SK-N-SH treated with all-trans-retinoic acid at 6 μM for 48 hours (cell line): ENCODE results near the gene DUSP2.

Experiments used
- ATAC-seq: fragments of 200-7000 bp; cut with Tn5 transposase; 3 replicates; pipeline ENCODE4 v1.9.1; 2020; ENCODE audit warnings: mild to moderate bottlenecking, moderate library complexity
- ARNTL ChIP-seq: fragments of 450-650 bp; formaldehyde crosslinking; IDR thresholded peaks from 2 replicates; pipeline ENCODE4 v1.5.0; 2020; ENCODE audit warnings: low read depth, mild to moderate bottlenecking, moderate library complexity, borderline replicate concordance
- BACH2 ChIP-seq: fragments of 250-450 bp; sonication (Bioruptor Pico); IDR thresholded peaks from 2 replicates; pipeline ENCODE4 v1.9.0; 2021; ENCODE audit warnings: mild to moderate bottlenecking, borderline replicate concordance
- CSDC2 ChIP-seq: fragments of 250-450 bp; sonication (Bioruptor Pico); IDR thresholded peaks from 2 replicates; pipeline ENCODE4 v1.5.0; 2020; ENCODE audit warnings: mild to moderate bottlenecking, moderate library complexity
- CSRNP3 ChIP-seq: fragments of 250-450 bp; sonication (Bioruptor Pico); IDR thresholded peaks from 2 replicates; pipeline ENCODE4 v1.5.1; 2021; ENCODE audit warnings: mild to moderate bottlenecking, moderate library complexity
- ESRRG ChIP-seq: fragments of 250-450 bp; sonication (Bioruptor Pico); IDR thresholded peaks from 2 replicates; pipeline ENCODE4 v1.6.1; 2021; ENCODE audit warnings: mild to moderate bottlenecking
- GLIS3 ChIP-seq: fragments of 250-450 bp; sonication (Bioruptor Pico); IDR thresholded peaks from 2 replicates; pipeline ENCODE4 v1.5.0; 2020; ENCODE audit warnings: mild to moderate bottlenecking, moderate library complexity
- ISL1 ChIP-seq: fragments of 250-450 bp; sonication (Bioruptor Pico); IDR thresholded peaks from 2 replicates; pipeline ENCODE4 v2.1.2; 2022; ENCODE audit warnings: mild to moderate bottlenecking, moderate library complexity
- OSR1 ChIP-seq: fragments of 250-450 bp; sonication (Bioruptor Pico); IDR thresholded peaks from 2 replicates; pipeline ENCODE4 v1.8.0; 2022; ENCODE audit warnings: moderate library complexity, mild to moderate bottlenecking, inconsistent platforms
- POU6F1 ChIP-seq: fragments of 250-450 bp; sonication (Bioruptor Pico); IDR thresholded peaks from 2 replicates; pipeline ENCODE4 v1.8.0; 2021; ENCODE audit warnings: low read depth, mild to moderate bottlenecking, moderate library complexity, borderline replicate concordance
- PPARA ChIP-seq: fragments of 250-450 bp; sonication (Bioruptor Pico); IDR thresholded peaks from 2 replicates; pipeline ENCODE4 v1.5.0; 2020; ENCODE audit warnings: mild to moderate bottlenecking, borderline replicate concordance
- RARB ChIP-seq: fragments of 250-450 bp; sonication (Bioruptor Pico); IDR thresholded peaks from 2 replicates; pipeline ENCODE4 v1.8.0; 2021; ENCODE audit warnings: mild to moderate bottlenecking, moderate library complexity
- SNAI2 ChIP-seq: fragments of 250-450 bp; sonication (Bioruptor Pico); IDR thresholded peaks from 2 replicates; pipeline ENCODE4 v1.5.0; 2020; ENCODE audit warnings: mild to moderate bottlenecking, moderate library complexity
- TCF4 ChIP-seq: fragments of 250-450 bp; sonication (Bioruptor Pico); IDR thresholded peaks from 2 replicates; pipeline ENCODE4 v1.8.0; 2021; ENCODE audit warnings: mild to moderate bottlenecking, moderate library complexity, borderline replicate concordance
- TOX ChIP-seq: fragments of 250-450 bp; sonication (Bioruptor Pico); IDR thresholded peaks from 2 replicates; pipeline ENCODE4 v1.8.0; 2021; ENCODE audit warnings: mild to moderate bottlenecking, moderate library complexity, borderline replicate concordance
- TSHZ2 ChIP-seq: fragments of 250-450 bp; sonication (Bioruptor Pico); IDR thresholded peaks from 2 replicates; pipeline ENCODE4 v1.5.0; 2020; ENCODE audit warnings: mild to moderate bottlenecking, moderate library complexity
- ZC3H10 ChIP-seq: fragments of 250-450 bp; sonication (Bioruptor Pico); IDR thresholded peaks from 2 replicates; pipeline ENCODE4 v1.5.1; 2021; ENCODE audit warnings: mild to moderate bottlenecking, moderate library complexity
- ZFP3 ChIP-seq: fragments of 250-450 bp; sonication (Bioruptor Pico); IDR thresholded peaks from 2 replicates; pipeline ENCODE4 v1.5.0; 2020; ENCODE audit warnings: mild to moderate bottlenecking, moderate library complexity
- ZFP30 ChIP-seq: fragments of 450-650 bp; formaldehyde crosslinking; IDR thresholded peaks from 2 replicates; pipeline ENCODE4 v1.5.0; 2022; ENCODE audit warnings: mild to moderate bottlenecking, moderate library complexity
- ZNF565 ChIP-seq: fragments of 450-650 bp; formaldehyde crosslinking; conservative IDR thresholded peaks from 2 replicates; pipeline ENCODE4 v1.5.0; 2020; ENCODE audit warnings: low read depth, mild to moderate bottlenecking, moderate library complexity
- ZNF70 ChIP-seq: fragments of 450-650 bp; formaldehyde crosslinking; IDR thresholded peaks from 2 replicates; pipeline ENCODE4 v1.5.0; 2020; ENCODE audit warnings: mild to moderate bottlenecking, moderate library complexity
- ZNF8 ChIP-seq: fragments of 450-650 bp; formaldehyde crosslinking; IDR thresholded peaks from 2 replicates; pipeline ENCODE4 v1.5.0; 2020; ENCODE audit warnings: mild to moderate bottlenecking, moderate library complexity
- TF ChIP-seq, protein P1 (sequence below): fragments of 250-450 bp; sonication (Bioruptor Pico); IDR thresholded peaks from 2 replicates; pipeline ENCODE4 v1.5.1; 2020; ENCODE audit warnings: low read depth, mild to moderate bottlenecking, moderate library complexity
- TF ChIP-seq, protein P2 (sequence below): fragments of 250-450 bp; sonication (Bioruptor Pico); IDR thresholded peaks from 2 replicates; pipeline ENCODE4 v1.8.0; 2020; ENCODE audit warnings: mild to moderate bottlenecking, moderate library complexity, borderline replicate concordance

Gene DUSP2

DNA sequence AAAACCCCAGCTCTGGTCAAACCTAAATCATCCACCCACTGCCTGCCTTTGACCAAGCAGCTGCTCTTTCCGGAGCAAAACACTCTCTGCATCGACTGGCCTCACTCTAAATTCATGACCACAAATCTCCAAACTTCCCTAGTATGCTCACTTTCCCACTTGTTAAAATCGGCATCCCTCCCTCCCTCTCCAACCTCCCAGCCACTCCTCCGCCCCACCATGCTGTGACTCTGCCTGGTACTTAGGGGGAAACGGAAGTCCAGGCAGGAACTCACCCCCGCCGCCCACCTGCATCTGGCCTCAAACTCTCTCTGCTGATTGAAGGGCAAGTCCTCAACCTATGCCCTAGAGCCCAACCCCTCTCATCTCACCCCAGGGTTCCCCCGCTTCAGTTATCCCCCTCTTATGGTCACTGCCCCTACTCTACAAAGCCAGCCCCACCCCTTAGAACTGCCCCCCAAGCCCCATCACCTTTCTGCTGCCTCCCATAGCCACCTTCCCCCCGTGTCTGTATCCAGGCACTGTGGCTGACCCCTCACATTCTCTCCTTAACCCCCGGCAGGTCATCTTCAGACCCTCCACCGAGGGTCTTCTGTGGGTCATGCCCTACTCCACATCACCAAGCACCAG, 25.0 kb downstream of the DUSP2 start (continued):
- TF ChIP-seq CSRNP3 (CRISPR knock-in tag) (no peak), ZFP30 (CRISPR knock-in tag) (no peak), ZNF8 (CRISPR knock-in tag) (no peak), SNAI2 (CRISPR knock-in tag) (no peak), TOX (CRISPR knock-in tag) (no peak), ISL1 (CRISPR knock-in tag) (no peak), ARNTL (no peak), ZFP3 (CRISPR knock-in tag) (no peak), ZNF565 (no peak)

GRCh38 chr2:96119389-96119751, 25.9 kb downstream of the DUSP2 start:
- TF ChIP-seq ZNF70 (CRISPR knock-in tag) (no peak), ZFP3 (CRISPR knock-in tag) (no peak), BACH2 (CRISPR knock-in tag) (no peak), TOX (CRISPR knock-in tag) (no peak), PPARA (CRISPR knock-in tag) (no peak), ZC3H10 (CRISPR knock-in tag) (no peak), POU6F1 (no peak), TSHZ2 (CRISPR knock-in tag) (no peak)
- TF ChIP-seq, protein P1, sequence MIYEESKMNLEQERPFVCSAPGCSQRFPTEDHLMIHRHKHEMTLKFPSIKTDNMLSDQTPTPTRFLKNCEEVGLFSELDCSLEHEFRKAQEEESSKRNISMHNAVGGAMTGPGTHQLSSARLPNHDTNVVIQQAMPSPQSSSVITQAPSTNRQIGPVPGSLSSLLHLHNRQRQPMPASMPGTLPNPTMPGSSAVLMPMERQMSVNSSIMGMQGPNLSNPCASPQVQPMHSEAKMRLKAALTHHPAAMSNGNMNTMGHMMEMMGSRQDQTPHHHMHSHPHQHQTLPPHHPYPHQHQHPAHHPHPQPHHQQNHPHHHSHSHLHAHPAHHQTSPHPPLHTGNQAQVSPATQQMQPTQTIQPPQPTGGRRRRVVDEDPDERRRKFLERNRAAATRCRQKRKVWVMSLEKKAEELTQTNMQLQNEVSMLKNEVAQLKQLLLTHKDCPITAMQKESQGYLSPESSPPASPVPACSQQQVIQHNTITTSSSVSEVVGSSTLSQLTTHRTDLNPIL (CRISPR knock-in tag) = no peak
- TF ChIP-seq, protein P2, sequence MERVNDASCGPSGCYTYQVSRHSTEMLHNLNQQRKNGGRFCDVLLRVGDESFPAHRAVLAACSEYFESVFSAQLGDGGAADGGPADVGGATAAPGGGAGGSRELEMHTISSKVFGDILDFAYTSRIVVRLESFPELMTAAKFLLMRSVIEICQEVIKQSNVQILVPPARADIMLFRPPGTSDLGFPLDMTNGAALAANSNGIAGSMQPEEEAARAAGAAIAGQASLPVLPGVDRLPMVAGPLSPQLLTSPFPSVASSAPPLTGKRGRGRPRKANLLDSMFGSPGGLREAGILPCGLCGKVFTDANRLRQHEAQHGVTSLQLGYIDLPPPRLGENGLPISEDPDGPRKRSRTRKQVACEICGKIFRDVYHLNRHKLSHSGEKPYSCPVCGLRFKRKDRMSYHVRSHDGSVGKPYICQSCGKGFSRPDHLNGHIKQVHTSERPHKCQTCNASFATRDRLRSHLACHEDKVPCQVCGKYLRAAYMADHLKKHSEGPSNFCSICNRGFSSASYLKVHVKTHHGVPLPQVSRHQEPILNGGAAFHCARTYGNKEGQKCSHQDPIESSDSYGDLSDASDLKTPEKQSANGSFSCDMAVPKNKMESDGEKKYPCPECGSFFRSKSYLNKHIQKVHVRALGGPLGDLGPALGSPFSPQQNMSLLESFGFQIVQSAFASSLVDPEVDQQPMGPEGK = no peak
- no peak for ATAC-seq

- no peak for ATAC-seq
- TF ChIP-seq ZNF565 (no peak), ESRRG (CRISPR knock-in tag) (no peak), ZFP30 (CRISPR knock-in tag) (no peak), CSDC2 (CRISPR knock-in tag) (no peak), ZFP3 (CRISPR knock-in tag) (no peak), RARB (CRISPR knock-in tag) (no peak), TCF4 (CRISPR knock-in tag) (no peak), CSRNP3 (CRISPR knock-in tag) (no peak), SNAI2 (CRISPR knock-in tag) (no peak), OSR1 (CRISPR knock-in tag) (no peak), ZNF70 (CRISPR knock-in tag) (no peak), ZC3H10 (CRISPR knock-in tag) (no peak), ISL1 (CRISPR knock-in tag) (no peak), ARNTL (no peak), GLIS3 (CRISPR knock-in tag) (no peak), TOX (CRISPR knock-in tag) (no peak)
- TF ChIP-seq, protein P2 = no peak
Measured at GRCh38 chr2:96118698-96119388, 26.4 kb downstream of the DUSP2 start.
